ENCODE measurements around the gene OR1C1.
"Not testable (repeated sequence)": the region's sequence is repeated elsewhere in the genome, so short reads cannot be mapped to it uniquely, and the experiment has no call there.

The OR1C1 gene

DNA sequence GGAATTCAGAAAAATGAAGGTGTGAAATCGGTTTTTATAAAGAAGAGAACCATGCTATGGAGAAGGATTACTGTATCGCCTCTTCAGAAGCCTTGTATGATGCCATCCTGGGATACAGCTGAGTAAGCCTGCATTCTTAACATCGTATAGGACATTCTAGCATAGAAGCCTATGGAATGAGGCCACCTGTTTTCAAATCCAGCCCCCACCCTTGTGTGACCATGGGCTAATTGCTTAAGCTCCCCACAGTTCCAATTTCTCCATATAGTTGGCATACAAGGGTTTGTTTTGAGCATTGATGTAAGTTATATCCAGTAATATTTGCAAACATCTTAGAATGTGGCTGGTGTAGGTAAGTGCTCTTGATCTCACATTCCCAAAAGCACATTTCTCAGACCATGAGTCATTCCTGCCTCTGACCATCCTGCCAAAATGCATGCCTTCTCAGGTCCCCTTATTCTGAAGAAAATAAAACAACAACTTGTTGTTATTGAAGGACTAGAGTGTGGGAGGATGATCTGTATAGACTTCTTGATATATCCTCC lies 13.9 kb downstream of the OR1C1 start:
- TF ChIP-seq SUZ12 (IDR thresholded peaks at IDR 0.05; ENCODE audit: extremely low read depth, insufficient read depth, insufficient read length) (no peak), ZNF274 (IDR thresholded peaks at IDR 0.05; ENCODE audit: low read depth, low read length) (no peak), YY1 (IDR thresholded peaks at IDR 0.05; ENCODE audit: insufficient read depth, insufficient read length) (no peak)
- no peak for DNase-seq (ENCODE audit: low read depth, low spot score)
- no peaks in the 10 kb centered on the region for H3K4me1 ChIP-seq (ENCODE audit: insufficient read depth, insufficient read length)
- no peaks in the 10 kb centered on the region; the same call in 1 of the 2 replicates for H3K9me3 ChIP-seq (ENCODE audit: insufficient read depth, low read length)
- H3K4me3 ChIP-seq (ENCODE audit: insufficient read length, low read depth): no peak overlapping the region
- H3K9ac ChIP-seq (ENCODE audit: insufficient read length, low read depth): no peak overlapping the region
- no peaks in the 10 kb centered on the region for H3K36me3 ChIP-seq (ENCODE audit: insufficient read depth, insufficient read length, low read length)
- H3K27me3 ChIP-seq (ENCODE audit: insufficient read depth, insufficient read length): no peaks in the 10 kb centered on the region

DNA sequence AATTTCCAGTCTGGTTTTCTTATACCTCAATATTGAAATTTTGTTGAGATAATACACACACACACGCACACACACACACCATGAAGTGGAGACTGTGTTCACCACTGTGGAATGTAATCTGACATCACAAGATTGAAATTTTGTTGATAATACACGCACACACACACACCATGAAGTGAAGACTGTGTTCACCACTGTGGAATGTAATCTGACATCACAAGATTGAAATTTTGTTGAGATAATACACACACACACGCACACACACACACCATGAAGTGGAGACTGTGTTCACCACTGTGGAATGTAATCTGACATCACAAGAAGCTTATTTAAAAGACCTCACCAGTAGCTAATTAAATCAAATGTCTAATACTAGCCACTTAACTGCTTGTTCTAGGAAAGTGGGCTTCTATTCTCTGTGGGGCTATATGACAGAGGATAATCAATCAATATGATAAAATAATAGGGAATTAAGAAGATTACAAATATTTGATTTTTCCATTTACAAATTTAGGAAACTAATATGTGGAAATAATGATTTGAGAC lies 18.1 kb downstream of the OR1C1 start:
- not testable (repeated sequence) for H3K9ac ChIP-seq (ENCODE audit: insufficient read length, low read depth); DNase-seq (ENCODE audit: low read depth, low spot score); H3K4me1 ChIP-seq (ENCODE audit: insufficient read depth, insufficient read length); H3K9me3 ChIP-seq (ENCODE audit: insufficient read depth, low read length); H3K27me3 ChIP-seq (ENCODE audit: insufficient read depth, insufficient read length); H3K36me3 ChIP-seq (ENCODE audit: insufficient read depth, insufficient read length, low read length); H3K4me3 ChIP-seq (ENCODE audit: insufficient read length, low read depth)

DNA sequence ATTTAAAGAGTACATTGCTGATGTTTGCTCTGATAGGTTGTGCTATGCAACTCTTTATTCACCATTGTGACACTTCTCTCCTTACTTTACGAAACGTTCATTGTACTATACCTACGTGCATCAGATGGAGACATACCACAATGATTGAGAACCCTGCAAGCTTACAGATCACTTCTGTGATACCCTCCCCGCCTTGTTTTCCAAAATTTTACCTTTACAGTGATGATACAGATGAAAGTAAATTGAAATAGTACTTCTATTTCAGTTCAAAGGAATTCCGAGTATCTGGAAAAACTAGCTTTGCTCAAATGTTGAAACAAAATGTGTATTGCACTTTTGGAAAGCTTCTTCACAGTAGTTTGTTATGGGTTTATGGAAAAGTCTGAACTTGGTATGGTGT lies 18.6 kb downstream of the OR1C1 start:
- H3K9ac ChIP-seq (ENCODE audit: insufficient read length, low read depth): no peak overlapping the region
- no peak for TF ChIP-seq SUZ12 (IDR thresholded peaks at IDR 0.05; ENCODE audit: extremely low read depth, insufficient read depth, insufficient read length)
- no peak for TF ChIP-seq YY1 (IDR thresholded peaks at IDR 0.05; ENCODE audit: insufficient read depth, insufficient read length)
- DNase-seq (ENCODE audit: low read depth, low spot score): no peak
- H3K27me3 ChIP-seq (ENCODE audit: insufficient read depth, insufficient read length): no peaks in the 10 kb centered on the region
- H3K4me1 ChIP-seq (ENCODE audit: insufficient read depth, insufficient read length): no peaks in the 10 kb centered on the region
- H3K4me3 ChIP-seq (ENCODE audit: insufficient read length, low read depth): no peak overlapping the region
- no peaks in the 10 kb centered on the region for H3K36me3 ChIP-seq (ENCODE audit: insufficient read depth, insufficient read length, low read length)
- H3K9me3 ChIP-seq (ENCODE audit: insufficient read depth, low read length): no peaks in the 10 kb centered on the region

DNA sequence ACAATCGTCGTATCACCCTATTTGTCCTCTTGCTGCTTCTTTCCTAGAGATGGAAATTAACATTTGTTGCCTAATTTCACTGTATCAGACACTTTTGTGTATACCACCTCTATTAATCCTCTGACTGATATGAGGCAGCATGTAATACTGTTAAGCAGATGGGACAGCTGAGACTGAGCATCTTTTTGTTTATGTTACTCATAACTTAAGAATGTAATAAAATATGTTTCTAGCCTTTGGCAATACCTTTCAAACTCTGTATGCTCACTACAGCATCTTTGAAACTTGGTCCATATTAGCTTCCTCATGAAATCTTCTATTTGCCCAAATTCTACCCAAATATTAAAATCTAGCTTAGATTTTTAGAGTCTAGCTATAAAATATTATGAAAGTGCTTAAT lies 19.6 kb downstream of the OR1C1 start:
- no peak for DNase-seq (ENCODE audit: low read depth, low spot score)
- H3K4me3 ChIP-seq (ENCODE audit: insufficient read length, low read depth): no peak overlapping the region
- no peaks in the 10 kb centered on the region for H3K36me3 ChIP-seq (ENCODE audit: insufficient read depth, insufficient read length, low read length)
- no peaks in the 10 kb centered on the region for H3K9me3 ChIP-seq (ENCODE audit: insufficient read depth, low read length)
- no peak overlapping the region for H3K9ac ChIP-seq (ENCODE audit: insufficient read length, low read depth)
- H3K4me1 ChIP-seq (ENCODE audit: insufficient read depth, insufficient read length): no peaks in the 10 kb centered on the region
- no peak for TF ChIP-seq SUZ12 (IDR thresholded peaks at IDR 0.05; ENCODE audit: extremely low read depth, insufficient read depth, insufficient read length)
- no peak for TF ChIP-seq ZNF274 (IDR thresholded peaks at IDR 0.05; ENCODE audit: low read depth, low read length)
- no peak for TF ChIP-seq YY1 (IDR thresholded peaks at IDR 0.05; ENCODE audit: insufficient read depth, insufficient read length)
- no peaks in the 10 kb centered on the region for H3K27me3 ChIP-seq (ENCODE audit: insufficient read depth, insufficient read length)

DNA sequence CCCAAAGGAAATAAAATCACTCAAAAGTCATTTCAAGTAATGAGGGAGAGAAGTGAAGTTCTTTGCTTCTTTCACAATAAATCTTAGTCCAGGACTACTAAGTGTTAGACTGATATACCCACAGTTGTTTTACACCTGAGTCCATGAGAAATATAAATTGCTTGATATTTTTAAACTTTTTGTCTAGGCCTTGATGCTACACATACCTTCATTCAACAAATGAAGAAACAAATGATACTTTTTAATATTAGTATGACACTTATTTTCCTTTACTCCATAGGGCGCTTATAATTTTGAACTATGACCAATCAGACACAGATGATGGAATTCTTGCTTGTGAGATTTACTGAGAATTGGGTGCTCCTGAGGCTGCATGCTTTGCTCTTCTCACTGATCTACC lies 22.0 kb downstream of the OR1C1 start, which contains the start of gene OR14K1:
TSS of gene OR14K1 (plus strand) at position 301 of the 400 bp plus-strand sequence. CDS start at position 301, 0 bp downstream.
- no peaks in the 10 kb centered on the region for H3K27me3 ChIP-seq (ENCODE audit: insufficient read depth, insufficient read length)
- TF ChIP-seq YY1 (IDR thresholded peaks at IDR 0.05; ENCODE audit: insufficient read depth, insufficient read length) (no peak), ZNF274 (IDR thresholded peaks at IDR 0.05; ENCODE audit: low read depth, low read length) (no peak), SUZ12 (IDR thresholded peaks at IDR 0.05; ENCODE audit: extremely low read depth, insufficient read depth, insufficient read length) (no peak)

DNA sequence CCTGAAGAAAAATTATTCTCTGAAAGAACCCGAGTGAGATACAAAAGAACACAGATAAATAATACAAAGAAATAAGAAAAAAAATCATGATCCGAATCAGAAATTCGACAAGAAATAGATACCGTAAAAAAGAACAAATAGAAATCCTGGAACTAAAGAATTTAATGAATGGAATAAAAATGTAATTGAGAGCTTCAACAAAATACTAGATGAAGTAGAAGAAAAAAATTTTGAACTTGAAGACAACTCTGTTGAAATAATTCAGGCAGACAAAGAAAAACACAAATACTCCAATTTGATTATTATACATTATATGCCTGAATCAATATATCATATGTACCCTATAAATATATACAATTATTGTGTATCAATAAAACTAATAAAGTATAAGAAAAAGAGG lies 39.1 kb downstream of the OR1C1 start:
- no peak overlapping the region for H3K4me3 ChIP-seq (ENCODE audit: insufficient read length, low read depth)
- H3K36me3 ChIP-seq (ENCODE audit: insufficient read depth, insufficient read length, low read length): no peaks in the 10 kb centered on the region
- DNase-seq (ENCODE audit: low read depth, low spot score): no peak
- H3K4me1 ChIP-seq (ENCODE audit: insufficient read depth, insufficient read length): no peaks in the 10 kb centered on the region
- TF ChIP-seq YY1 (IDR thresholded peaks at IDR 0.05; ENCODE audit: insufficient read depth, insufficient read length): no peak
- TF ChIP-seq SUZ12 (IDR thresholded peaks at IDR 0.05; ENCODE audit: extremely low read depth, insufficient read depth, insufficient read length): no peak
- TF ChIP-seq ZNF274 (IDR thresholded peaks at IDR 0.05; ENCODE audit: low read depth, low read length): no peak
- no peaks in the 10 kb centered on the region for H3K9me3 ChIP-seq (ENCODE audit: insufficient read depth, low read length)
- H3K27me3 ChIP-seq (ENCODE audit: insufficient read depth, insufficient read length): no peaks in the 10 kb centered on the region
- no peak overlapping the region for H3K9ac ChIP-seq (ENCODE audit: insufficient read length, low read depth)

More for the DNA sequence above, 22.0 kb downstream of the OR1C1 start, which contains the start of gene OR14K1:
- Histone ChIP-seq H3K4me3 (ENCODE audit: insufficient read length, low read depth) (no peak within 1 kb of the TSS), H3K9ac (ENCODE audit: insufficient read length, low read depth) (no peak within 1 kb of the TSS), H3K9me3 (ENCODE audit: insufficient read depth, low read length) (no peaks in the 10 kb centered on the region), H3K36me3 (ENCODE audit: insufficient read depth, insufficient read length, low read length) (no peaks in the 10 kb centered on the region), H3K4me1 (ENCODE audit: insufficient read depth, insufficient read length) (no peaks in the 10 kb centered on the region)
- no peak for DNase-seq (ENCODE audit: low read depth, low spot score)

DNA sequence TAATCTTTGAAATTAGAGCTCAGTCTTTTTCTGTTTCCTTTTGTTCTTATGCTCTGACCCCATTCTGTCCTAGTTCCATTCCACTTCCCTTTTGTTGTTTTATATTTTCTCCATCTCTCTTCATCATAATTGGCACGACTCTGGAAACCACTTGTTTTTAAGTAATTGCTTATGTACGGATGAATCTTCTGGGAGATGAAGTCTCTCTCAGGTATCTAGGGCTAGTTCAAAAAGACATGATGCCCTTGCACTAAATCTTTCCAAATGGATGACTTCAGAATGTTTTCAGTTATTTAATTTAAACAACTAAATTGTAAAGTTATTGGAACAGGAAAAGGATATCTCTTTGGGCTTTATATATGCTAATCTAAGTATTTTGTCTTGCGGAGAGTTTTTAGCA lies 43.8 kb downstream of the OR1C1 start, which contains the start of gene OR6F1:
TSS of gene OR6F1 (minus strand) at position 101 of the 400 bp plus-strand sequence. CDS start 3,891 bp downstream, outside the sequence.
- Histone ChIP-seq H3K9me3 (ENCODE audit: insufficient read depth, low read length) (no peaks in the 10 kb centered on the region), H3K4me1 (ENCODE audit: insufficient read depth, insufficient read length) (no peaks in the 10 kb centered on the region), H3K4me3 (ENCODE audit: insufficient read length, low read depth) (no peak within 1 kb of the TSS), H3K27me3 (ENCODE audit: insufficient read depth, insufficient read length) (no peaks in the 10 kb centered on the region), H3K36me3 (ENCODE audit: insufficient read depth, insufficient read length, low read length) (no peaks in the 10 kb centered on the region), H3K9ac (ENCODE audit: insufficient read length, low read depth) (no peak within 1 kb of the TSS)
- no peak for TF ChIP-seq YY1 (IDR thresholded peaks at IDR 0.05; ENCODE audit: insufficient read depth, insufficient read length)
- TF ChIP-seq ZNF274 (IDR thresholded peaks at IDR 0.05; ENCODE audit: low read depth, low read length): no peak
- TF ChIP-seq SUZ12 (IDR thresholded peaks at IDR 0.05; ENCODE audit: extremely low read depth, insufficient read depth, insufficient read length): no peak
- DNase-seq (ENCODE audit: low read depth, low spot score): no peak
